Measurements from ENCODE around the gene PDHX. TPM values are rescaled to one million over a fixed set of nuclear protein-coding genes. Genes with fewer than 3 reads are reported as not detected.

PDHX gene
- total and polyA plus RNA-seq, 4 donors: 14.9 to 35.2 (median 24.0) TPM

GRCh38 chr11:34904421-34904955 lies 11.9 kb upstream of the PDHX start:
- H3K4me3 ChIP-seq (ENCODE audit: low read depth in 1 of 3, low read length in 3 of 3): no peak overlapping the region
- H3K9ac ChIP-seq (ENCODE audit: low read depth in 1 of 2, low read length in 2 of 2): no peak overlapping the region
- H3K36me3 ChIP-seq (ENCODE audit: control insufficient read depth in 4 of 4, insufficient read depth in 3 of 4, low read depth in 1 of 4, low read length in 3 of 4): peaks cover 0 to 7% (median 0%) of the 10 kb centered on the region in 4 donors
- TF ChIP-seq SP1 (IDR thresholded peaks at IDR 0.05) (no peak), ZBTB33 (IDR thresholded peaks at IDR 0.05) (no peak), FOXA1 (IDR thresholded peaks at IDR 0.05) (no peak), HNF4G (IDR thresholded peaks at IDR 0.05) (no peak), MAX (IDR thresholded peaks at IDR 0.05) (no peak), ATF3 (IDR thresholded peaks at IDR 0.05) (no peak), CTCF (IDR thresholded peaks at IDR 0.05; ENCODE audit: low read depth, low read length, missing input control) (no peak), FOXA2 (IDR thresholded peaks at IDR 0.05) (no peak)
- no peaks in the 10 kb centered on the region for H3K27me3 ChIP-seq (ENCODE audit: control insufficient read depth in 4 of 4, insufficient read depth in 4 of 4, low read length in 3 of 4)
- no peak overlapping the region for H3K27ac ChIP-seq (ENCODE audit: low read depth in 1 of 2, low read length in 2 of 2)
- peaks cover 0 to 3% (median 0%) of the 10 kb centered on the region in 4 donors for H3K4me1 ChIP-seq (ENCODE audit: control insufficient read depth in 4 of 4, insufficient read depth in 4 of 4, low read length in 3 of 4)
- 92% methylated on average over 3 of the region's 3 CpGs for WGBS
- peaks cover 14 to 24% (median 17%) of the 10 kb centered on the region in 4 donors for H3K9me3 ChIP-seq (ENCODE audit: control insufficient read depth in 4 of 4, low read length in 3 of 4)
- no peak for DNase-seq (ENCODE audit: low spot score)

- no peaks in the 10 kb centered on the region for H3K27me3 ChIP-seq (ENCODE audit: control insufficient read depth in 4 of 4, insufficient read depth in 4 of 4, low read length in 3 of 4)
- H3K9me3 ChIP-seq (ENCODE audit: control insufficient read depth in 4 of 4, low read length in 3 of 4): peaks cover 4 to 12% (median 9%) of the 10 kb centered on the region in 4 donors
- H3K9ac ChIP-seq (ENCODE audit: low read depth in 1 of 2, low read length in 2 of 2): no peak overlapping the region
- H3K36me3 ChIP-seq (ENCODE audit: control insufficient read depth in 4 of 4, insufficient read depth in 3 of 4, low read depth in 1 of 4, low read length in 3 of 4): peaks cover 0 to 3% (median 0%) of the 10 kb centered on the region in 4 donors
- no peak for TF ChIP-seq TAF1 (conservative IDR thresholded peaks at IDR 0.05)
- TF ChIP-seq JUND (IDR thresholded peaks at IDR 0.05): no peak
- no peak for TF ChIP-seq NR2F2 (IDR thresholded peaks at IDR 0.05)
- no peak for TF ChIP-seq HNF4G (IDR thresholded peaks at IDR 0.05)
- no peak for TF ChIP-seq CTCF (IDR thresholded peaks at IDR 0.05; ENCODE audit: low read depth, low read length, missing input control)
- no peak for TF ChIP-seq FOXA1 (IDR thresholded peaks at IDR 0.05)
- TF ChIP-seq SP1 (IDR thresholded peaks at IDR 0.05): no peak
- no peak for TF ChIP-seq RAD21 (IDR thresholded peaks at IDR 0.05)
- TF ChIP-seq ZBTB33 (IDR thresholded peaks at IDR 0.05): no peak
- TF ChIP-seq EGR1 (IDR thresholded peaks at IDR 0.05; ENCODE audit: low read depth in 2 of 2): no peak
- TF ChIP-seq RXRA (IDR thresholded peaks at IDR 0.05): no peak
- TF ChIP-seq GABPA (IDR thresholded peaks at IDR 0.05 in 1 of 2, conservative IDR thresholded peaks at IDR 0.05 in 1 of 2): no peak
- TF ChIP-seq YY1 (IDR thresholded peaks at IDR 0.05): no peak
- TF ChIP-seq FOXA2 (IDR thresholded peaks at IDR 0.05): no peak
- TF ChIP-seq MAX (IDR thresholded peaks at IDR 0.05): no peak
- no peak for TF ChIP-seq REST (IDR thresholded peaks at IDR 0.05)
- no peak for TF ChIP-seq ATF3 (IDR thresholded peaks at IDR 0.05)
- no peak for TF ChIP-seq HNF4A (conservative IDR thresholded peaks at IDR 0.05)
- H3K4me3 ChIP-seq (ENCODE audit: low read depth in 1 of 3, low read length in 3 of 3): no peak overlapping the region
- 97% methylated on average over 7 of the region's 7 CpGs for WGBS
- H3K4me1 ChIP-seq (ENCODE audit: control insufficient read depth in 4 of 4, insufficient read depth in 4 of 4, low read length in 3 of 4): peaks cover 2 to 12% (median 5%) of the 10 kb centered on the region in 4 donors
- no peak overlapping the region for H3K27ac ChIP-seq (ENCODE audit: low read depth in 1 of 2, low read length in 2 of 2)
- DNase-seq (ENCODE audit: low spot score): no peak
Observed at GRCh38 chr11:34905666-34906065, 10.8 kb upstream of the PDHX start.
